ENCODE measurements around the gene CDC73.

DNA sequence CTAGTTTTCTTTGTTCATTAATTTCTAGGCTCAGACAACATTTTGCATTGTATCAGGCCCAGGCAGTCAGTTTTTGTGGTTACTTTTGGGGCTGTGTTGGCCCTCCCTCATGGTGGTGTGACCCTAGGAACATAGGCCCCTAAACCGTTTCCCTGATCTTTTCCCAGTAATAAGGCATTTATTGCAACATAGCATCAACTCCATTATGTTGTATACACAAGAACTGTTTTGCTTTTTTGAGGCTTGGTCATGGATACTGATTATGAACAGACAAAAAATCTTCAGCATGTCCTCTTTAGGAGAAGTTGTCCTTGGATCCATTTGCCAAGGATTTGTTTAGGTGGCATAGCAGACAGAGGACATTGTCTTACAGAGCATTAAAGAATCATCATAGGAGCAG lies 54.3 kb downstream of the CDC73 start:
- no peak for TF ChIP-seq POLR2A (IDR thresholded peaks at IDR 0.05)
- TF ChIP-seq, protein P1, sequence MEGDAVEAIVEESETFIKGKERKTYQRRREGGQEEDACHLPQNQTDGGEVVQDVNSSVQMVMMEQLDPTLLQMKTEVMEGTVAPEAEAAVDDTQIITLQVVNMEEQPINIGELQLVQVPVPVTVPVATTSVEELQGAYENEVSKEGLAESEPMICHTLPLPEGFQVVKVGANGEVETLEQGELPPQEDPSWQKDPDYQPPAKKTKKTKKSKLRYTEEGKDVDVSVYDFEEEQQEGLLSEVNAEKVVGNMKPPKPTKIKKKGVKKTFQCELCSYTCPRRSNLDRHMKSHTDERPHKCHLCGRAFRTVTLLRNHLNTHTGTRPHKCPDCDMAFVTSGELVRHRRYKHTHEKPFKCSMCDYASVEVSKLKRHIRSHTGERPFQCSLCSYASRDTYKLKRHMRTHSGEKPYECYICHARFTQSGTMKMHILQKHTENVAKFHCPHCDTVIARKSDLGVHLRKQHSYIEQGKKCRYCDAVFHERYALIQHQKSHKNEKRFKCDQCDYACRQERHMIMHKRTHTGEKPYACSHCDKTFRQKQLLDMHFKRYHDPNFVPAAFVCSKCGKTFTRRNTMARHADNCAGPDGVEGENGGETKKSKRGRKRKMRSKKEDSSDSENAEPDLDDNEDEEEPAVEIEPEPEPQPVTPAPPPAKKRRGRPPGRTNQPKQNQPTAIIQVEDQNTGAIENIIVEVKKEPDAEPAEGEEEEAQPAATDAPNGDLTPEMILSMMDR (IDR thresholded peaks at IDR 0.05): no peak
